Skin epidermis (tissue), 12 donors: ENCODE data around the gene TPRN.
"Not testable (repeated sequence)": the region's sequence is repeated elsewhere in the genome, so short reads cannot be mapped to it uniquely, and the experiment has no call there.

Experiments
- H3K27ac ChIP-seq, 21 experiments: fragments of 200-600 bp; sonication (generic) in 11 of 21; one replicate each; pipeline ENCODE4 v1.5.0; 2020; ENCODE audit warnings: mild to moderate bottlenecking in 3 of 21, inconsistent platforms in 2 of 21, moderate library complexity in 2 of 21
- H3K4me3 ChIP-seq, 7 experiments: fragments of 200-600 bp; sonication (generic) in 2 of 7; one replicate each; pipeline ENCODE4 v1.5.0; 2020; ENCODE audit warnings: inconsistent platforms in 2 of 7, mild to moderate bottlenecking in 2 of 7, moderate library complexity in 1 of 7

Gene TPRN

GRCh38 chr9:137200311-137201204, at the start of gene TPRN:
TPRN (minus strand) TSS chr9:137200741; CDS start chr9:137200711, 30 bp downstream.
- Histone ChIP-seq H3K27ac (peak within 1 kb of the TSS in 20 of 21 experiments; percentile 61 to 97 (median 82)), H3K4me3 (peak within 1 kb of the TSS; percentile 45 to 71 (median 58))

DNA sequence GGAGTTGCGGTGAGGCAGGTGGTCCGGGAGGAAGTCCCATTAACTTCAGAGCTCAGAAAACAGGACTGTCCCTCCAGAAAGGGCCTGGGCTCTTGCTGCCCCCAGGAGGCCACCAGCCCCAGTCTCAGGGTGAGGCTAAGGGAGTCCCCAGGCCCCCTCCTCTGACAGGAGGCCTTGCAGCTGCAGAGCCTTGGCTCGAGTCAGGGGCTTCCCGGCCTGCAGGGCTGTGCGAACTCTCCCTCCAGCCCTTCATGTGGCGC, 47.3 kb upstream of the TPRN start:
- Histone ChIP-seq H3K4me3 (no peak overlapping the region), H3K27ac (no peak overlapping the region)

- Histone ChIP-seq H3K4me3 (no peak overlapping the region), H3K27ac (no peak overlapping the region)
These were observed 46.8 kb upstream of the TPRN start for GRCh38 chr9:137247135-137247915.

DNA sequence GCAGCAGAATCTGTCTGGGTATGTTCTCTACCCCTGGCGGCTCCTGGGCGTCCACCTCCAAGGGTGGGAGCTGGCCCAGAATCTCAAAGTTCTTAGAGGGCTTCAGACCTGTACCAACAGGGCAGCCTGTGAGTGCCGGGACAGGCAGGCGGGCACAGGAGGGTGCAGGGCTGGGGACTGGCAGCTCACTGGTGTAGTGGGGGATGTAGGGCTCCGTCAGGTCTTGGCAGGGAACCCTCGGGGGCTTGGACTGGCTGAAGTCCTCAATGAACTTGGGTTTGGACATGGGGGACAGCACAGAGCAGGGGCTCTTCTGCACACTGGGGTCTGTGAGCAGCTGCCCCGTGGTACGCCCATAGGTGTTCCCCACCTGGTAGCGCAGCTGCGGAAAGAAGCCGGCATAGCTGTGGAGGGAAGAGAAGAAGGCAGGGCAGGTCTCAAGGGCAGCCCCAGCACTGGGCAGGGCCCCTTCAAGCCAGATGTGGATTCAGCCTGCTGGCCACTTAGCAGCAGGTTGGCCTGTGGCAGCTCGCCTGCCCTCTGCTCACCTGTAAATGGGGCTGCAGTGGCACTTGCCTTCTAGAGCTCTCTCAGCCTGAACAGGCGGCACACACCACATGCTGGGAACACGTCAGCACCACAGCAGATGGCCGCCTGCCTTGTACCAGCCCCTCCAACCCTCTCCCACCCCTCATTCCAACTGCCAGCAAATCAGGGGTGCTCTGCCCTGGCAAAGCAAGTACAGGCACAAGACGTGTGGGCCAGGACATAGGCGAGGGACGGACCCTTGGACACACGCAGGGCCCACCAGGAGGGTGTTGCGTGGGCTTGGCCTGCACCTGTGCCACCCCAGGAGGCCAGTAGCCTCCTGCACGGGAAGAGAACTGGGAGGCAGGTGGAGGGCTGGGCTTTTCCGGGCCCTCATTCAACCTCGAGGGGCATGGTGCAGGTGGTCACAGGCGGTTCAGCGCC, 45.2 kb upstream of the TPRN start:
- no peak overlapping the region for H3K27ac ChIP-seq
- no peak overlapping the region for H3K4me3 ChIP-seq

DNA sequence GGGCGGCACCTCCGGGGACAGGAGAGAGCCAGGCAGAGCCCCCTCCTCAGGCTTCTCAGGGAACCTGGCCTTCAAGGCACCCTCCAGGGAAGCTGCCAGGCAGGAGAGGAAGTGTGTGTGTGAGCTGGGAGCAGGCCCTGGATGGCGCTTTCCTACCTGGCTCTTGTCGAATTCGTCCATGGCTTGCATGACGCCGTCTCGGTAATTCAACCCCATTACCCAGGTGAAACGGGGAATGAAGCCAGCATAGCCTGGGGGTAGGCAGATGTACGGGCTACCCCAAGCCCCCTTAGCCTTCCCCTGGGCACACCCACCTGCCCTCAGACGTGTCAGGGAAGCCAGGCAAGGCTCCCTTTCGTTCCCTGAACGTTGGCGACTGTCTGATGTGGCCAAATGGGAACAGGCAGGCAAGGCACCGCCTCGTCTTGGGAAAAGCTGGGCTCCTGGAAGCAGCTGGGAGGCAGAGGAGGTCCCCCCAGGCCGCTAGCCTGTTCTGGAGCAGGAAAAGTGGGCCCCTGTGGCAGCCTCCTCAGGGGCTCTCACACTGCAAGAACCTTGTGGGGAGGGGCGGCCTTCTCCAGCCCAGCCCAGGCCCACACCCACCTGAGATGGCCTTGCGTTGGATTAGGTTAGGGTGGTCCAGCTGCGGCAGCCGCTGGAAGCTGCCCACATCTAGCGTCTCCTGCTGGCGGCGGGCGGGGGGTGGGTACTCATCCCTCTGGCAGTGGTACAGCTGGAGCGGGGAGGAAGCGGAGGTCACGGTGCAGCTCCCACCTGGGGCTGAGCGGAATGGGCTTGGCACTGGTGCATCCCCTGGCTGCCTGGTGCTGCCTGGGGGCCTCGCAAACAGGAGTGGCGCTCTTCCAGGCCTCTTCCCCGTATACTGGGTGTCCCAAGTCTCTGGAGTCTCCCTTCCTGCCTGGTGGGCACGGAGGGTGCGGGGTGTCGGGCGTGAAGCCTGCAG, 44.2 kb upstream of the TPRN start:
- no peak overlapping the region for H3K4me3 ChIP-seq
- H3K27ac ChIP-seq: peak overlapping the region in 1 of 21 experiments; percentile 2

DNA sequence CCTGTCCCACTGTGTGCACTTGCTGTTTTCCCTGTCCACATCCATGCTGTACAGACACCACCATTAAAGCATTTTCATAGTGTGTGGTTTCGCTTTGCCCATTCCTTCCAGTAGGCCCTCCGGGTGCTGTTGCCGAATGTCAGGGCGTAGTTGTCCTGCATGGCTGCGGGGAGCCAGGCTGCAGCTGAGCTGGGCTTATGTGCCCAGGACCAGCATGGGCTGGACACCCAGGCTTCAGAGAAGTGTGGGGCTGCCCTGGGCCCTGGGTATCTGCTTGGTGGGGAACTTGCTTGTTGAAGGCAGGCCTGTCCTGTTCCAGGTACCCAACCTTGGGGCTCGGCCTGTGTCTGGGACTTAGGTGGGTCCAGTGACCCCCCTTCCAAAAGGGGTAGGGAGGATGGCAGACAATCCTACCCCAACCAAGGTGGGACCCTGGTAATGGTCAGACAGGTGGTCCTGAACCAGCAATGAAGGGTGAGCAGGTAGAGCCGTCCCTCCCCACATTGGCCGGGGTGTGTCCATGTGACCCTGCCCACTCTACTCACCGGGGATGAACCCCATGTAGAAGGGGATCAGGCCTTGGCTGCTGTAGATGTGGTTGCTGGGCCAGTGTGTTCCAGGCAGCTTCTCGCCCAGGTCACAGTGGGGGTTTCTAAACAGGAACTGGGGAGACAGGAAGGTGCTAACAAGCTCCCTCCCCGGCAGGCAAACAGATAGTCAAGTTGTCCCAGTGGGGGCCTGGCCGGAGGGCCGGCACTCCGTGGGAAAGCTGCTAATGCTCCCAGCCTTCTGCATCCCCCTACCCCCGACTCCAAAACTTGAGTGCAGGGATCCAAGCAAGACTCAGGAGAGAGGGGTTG, 43.3 kb upstream of the TPRN start:
- peak overlapping the region in 1 of 21 experiments; percentile 2 for H3K27ac ChIP-seq
- H3K4me3 ChIP-seq: no peak overlapping the region

DNA sequence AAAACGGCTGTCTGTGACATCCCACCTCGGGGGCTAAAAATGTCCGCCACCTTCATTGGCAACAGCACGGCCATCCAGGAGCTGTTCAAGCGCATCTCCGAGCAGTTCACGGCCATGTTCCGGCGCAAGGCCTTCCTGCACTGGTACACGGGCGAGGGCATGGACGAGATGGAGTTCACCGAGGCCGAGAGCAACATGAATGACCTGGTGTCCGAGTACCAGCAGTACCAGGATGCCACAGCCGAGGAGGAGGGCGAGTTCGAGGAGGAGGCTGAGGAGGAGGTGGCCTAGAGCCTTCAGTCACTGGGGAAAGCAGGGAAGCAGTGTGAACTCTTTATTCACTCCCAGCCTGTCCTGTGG, 42.7 kb upstream of the TPRN start:
- H3K27ac ChIP-seq: not testable (repeated sequence)

DNA sequence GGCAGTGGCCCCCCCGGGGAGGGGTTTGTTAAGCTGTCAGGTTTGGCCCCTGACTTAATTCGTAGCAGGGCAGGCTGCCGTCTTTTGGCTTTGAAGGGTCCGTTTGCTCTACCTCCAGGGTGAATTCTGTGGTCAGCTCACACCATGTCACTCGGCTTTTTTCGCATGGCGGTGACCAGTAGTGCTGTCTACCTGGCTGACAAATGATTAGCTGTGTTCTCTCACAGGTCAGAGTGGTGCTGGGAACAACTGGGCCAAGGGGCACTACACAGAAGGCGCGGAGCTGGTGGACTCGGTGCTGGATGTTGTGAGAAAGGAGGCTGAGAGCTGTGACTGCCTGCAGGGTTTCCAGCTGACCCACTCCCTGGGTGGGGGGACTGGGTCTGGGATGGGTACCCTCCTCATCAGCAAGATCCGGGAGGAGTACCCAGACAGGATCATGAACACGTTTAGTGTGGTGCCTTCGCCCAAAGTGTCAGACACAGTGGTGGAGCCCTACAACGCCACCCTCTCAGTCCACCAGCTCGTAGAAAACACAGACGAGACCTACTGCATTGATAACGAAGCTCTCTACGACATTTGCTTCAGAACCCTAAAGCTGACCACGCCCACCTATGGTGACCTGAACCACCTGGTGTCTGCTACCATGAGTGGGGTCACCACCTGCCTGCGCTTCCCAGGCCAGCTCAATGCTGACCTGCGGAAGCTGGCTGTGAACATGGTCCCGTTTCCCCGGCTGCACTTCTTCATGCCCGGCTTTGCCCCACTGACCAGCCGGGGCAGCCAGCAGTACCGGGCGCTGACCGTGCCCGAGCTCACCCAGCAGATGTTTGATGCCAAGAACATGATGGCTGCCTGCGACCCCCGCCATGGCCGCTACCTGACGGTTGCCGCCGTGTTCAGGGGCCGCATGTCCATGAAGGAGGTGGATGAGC, 42.0 kb upstream of the TPRN start:
- peak overlapping the region; percentile 83 to 92 (median 88) for H3K4me3 ChIP-seq
- peak overlapping the region; percentile 73 to 98 (median 93) for H3K27ac ChIP-seq

More for the DNA sequence above, 42.7 kb upstream of the TPRN start:
- H3K4me3 ChIP-seq: not testable (repeated sequence)

DNA sequence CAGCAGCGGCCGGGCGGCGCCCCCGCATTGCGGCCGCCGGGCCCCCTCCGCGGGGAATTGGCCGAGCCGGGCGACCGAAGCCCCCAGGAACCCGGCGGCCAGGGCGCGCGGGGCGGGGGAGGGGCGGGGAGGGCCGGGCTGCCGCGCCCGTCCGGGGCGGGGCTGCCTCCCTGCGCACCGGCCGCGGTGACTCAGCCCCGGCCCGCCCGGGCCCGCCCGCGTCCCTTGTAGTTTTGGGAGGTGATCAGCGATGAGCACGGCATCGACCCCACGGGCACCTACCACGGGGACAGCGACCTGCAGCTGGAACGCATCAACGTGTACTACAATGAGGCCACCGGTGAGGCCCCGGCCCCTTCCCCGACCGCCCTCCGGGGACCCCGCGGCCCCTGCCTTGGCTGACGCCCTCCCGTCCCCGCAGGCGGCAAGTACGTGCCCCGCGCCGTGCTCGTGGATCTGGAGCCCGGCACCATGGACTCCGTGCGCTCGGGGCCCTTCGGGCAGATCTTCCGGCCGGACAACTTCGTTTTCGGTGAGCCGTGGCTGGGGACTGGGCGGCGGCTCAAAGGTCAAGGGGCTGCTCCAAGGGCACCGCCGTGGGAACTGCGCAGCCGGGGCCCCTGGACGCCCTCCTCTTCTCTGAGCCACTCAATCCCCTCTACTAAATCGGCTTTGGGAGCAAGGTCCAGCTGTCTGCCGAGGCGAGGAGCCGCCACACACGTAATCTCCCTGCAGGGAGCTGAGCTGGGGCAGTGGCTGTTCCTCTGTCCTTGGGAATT, 41.1 kb upstream of the TPRN start:
- H3K27ac ChIP-seq: peak overlapping the region; percentile 82 to 98 (median 93)
- peak overlapping the region; percentile 83 to 92 (median 88) for H3K4me3 ChIP-seq

- Histone ChIP-seq H3K4me3 (peak within 1 kb of the TSS; percentile 83 to 92 (median 88)), H3K27ac (peak within 1 kb of the TSS; percentile 94 to 99 (median 97))
These were observed 40.4 kb upstream of the TPRN start, which contains the start of gene TUBB4B for GRCh38 chr9:137240841-137241489. TUBB4B (plus strand) TSS chr9:137241287; CDS start chr9:137241361, 74 bp downstream.

- H3K4me3 ChIP-seq: peak overlapping the region; percentile 58 to 90 (median 79)
These were observed 39.8 kb upstream of the TPRN start for GRCh38 chr9:137240318-137240840.

GRCh38 chr9:137239541-137240200, 39.1 kb upstream of the TPRN start:
- Histone ChIP-seq H3K4me3 (peak overlapping the region; percentile 58 to 90 (median 79)), H3K27ac (peak overlapping the region; percentile 94 to 99 (median 96))

More at GRCh38 chr9:137240318-137240840, 39.8 kb upstream of the TPRN start:
- peak overlapping the region; percentile 94 to 99 (median 96) for H3K27ac ChIP-seq

DNA sequence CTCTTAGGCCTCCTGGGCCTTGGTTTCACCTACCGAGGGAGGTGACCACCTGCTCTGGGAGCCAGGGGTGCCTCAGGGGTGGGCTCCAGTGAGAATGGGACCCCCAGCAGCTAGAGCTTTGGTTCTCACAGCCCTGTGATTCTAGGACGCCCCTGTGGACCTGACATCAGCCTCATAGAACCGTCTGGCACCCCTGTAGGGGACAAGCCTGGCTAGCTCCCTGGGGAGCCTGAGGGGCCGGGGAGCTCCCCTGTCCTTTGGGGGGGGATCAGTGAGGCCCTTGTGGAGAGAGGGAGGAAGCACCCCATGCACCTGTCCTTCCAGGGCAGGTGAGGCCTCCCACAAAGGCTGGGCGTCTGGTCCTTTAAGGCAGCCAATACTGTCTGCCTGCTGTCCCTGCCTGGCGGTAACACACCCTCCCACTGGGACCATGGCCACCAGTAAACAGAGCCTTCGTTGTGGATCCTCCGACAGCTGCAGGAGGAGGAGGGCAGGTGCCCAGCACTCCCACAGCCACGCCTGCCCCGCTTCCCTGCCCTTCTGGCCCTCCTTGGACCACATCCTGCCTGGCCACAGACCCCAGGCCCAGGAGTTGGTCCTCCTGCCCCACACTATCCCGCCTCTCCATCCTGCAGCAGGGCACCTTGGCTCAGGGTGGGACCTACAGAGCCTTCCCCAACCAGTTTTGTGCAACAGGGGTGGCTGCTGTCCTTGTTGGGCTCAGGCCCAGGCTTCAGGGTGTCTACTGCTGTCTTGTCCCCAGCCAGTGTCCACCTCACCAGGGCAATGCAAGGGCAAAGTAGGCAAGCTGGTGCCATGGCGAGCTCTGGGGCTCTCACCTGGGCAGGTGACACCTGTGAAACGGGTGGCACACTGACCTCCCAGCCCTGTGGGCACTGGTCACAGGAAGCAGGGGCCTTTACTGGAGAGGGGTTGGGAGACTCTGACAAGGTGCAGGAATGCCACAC, 37.5 kb upstream of the TPRN start:
- Histone ChIP-seq H3K4me3 (no peak overlapping the region), H3K27ac (peak overlapping the region in 10 of 21 experiments; percentile 2 to 49 (median 32))
